A549 (cell line): Measurements from ENCODE around the gene OBSCN.

Experiments used
- HOXA7 ChIP-seq: fragments of 250-450 bp; sonication (Bioruptor Pico); IDR thresholded peaks from 2 replicates; pipeline ENCODE4 v1.5.0; 2020; ENCODE audit warnings: mild to moderate bottlenecking, moderate library complexity
- TP53 ChIP-seq: fragments of 250-450 bp; sonication (Bioruptor Pico); IDR thresholded peaks from 2 replicates; pipeline ENCODE4 v1.5.0; 2021; ENCODE audit warnings: mild to moderate bottlenecking, moderate library complexity
- TF ChIP-seq, protein P1 (sequence below): fragments of >200 bp; sonication (Bioruptor Twin); formaldehyde crosslinking; IDR thresholded peaks from 3 replicates; pipeline ENCODE4 v1.5.1; 2016
- TF ChIP-seq, protein P2 (sequence below): fragments of 450-650 bp; IDR thresholded peaks from 2 replicates; pipeline ENCODE4 v1.6.1; 2014; ENCODE audit warnings: antibody characterized with exemption

- TF ChIP-seq, protein P1, sequence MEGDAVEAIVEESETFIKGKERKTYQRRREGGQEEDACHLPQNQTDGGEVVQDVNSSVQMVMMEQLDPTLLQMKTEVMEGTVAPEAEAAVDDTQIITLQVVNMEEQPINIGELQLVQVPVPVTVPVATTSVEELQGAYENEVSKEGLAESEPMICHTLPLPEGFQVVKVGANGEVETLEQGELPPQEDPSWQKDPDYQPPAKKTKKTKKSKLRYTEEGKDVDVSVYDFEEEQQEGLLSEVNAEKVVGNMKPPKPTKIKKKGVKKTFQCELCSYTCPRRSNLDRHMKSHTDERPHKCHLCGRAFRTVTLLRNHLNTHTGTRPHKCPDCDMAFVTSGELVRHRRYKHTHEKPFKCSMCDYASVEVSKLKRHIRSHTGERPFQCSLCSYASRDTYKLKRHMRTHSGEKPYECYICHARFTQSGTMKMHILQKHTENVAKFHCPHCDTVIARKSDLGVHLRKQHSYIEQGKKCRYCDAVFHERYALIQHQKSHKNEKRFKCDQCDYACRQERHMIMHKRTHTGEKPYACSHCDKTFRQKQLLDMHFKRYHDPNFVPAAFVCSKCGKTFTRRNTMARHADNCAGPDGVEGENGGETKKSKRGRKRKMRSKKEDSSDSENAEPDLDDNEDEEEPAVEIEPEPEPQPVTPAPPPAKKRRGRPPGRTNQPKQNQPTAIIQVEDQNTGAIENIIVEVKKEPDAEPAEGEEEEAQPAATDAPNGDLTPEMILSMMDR: no peak
- TF ChIP-seq, protein P2, sequence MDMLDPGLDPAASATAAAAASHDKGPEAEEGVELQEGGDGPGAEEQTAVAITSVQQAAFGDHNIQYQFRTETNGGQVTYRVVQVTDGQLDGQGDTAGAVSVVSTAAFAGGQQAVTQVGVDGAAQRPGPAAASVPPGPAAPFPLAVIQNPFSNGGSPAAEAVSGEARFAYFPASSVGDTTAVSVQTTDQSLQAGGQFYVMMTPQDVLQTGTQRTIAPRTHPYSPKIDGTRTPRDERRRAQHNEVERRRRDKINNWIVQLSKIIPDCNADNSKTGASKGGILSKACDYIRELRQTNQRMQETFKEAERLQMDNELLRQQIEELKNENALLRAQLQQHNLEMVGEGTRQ: no peak
- TF ChIP-seq TP53 (CRISPR knock-in tag) (no peak), HOXA7 (CRISPR knock-in tag) (no peak)
Measured at GRCh38 chr1:228337031-228337564, 129.3 kb downstream of the OBSCN start.
